ENCODE data around the gene GCN1.

GCN1 gene

GRCh38 chr12:120181991-120182631, 12.4 kb downstream of the GCN1 start:
- no peak for DNase-seq

- DNase-seq, result no peak
Measured at GRCh38 chr12:120180975-120181374, 13.5 kb downstream of the GCN1 start.

- DNase-seq, result no peak
Measured at GRCh38 chr12:120175537-120175936, 19.0 kb downstream of the GCN1 start.

DNA sequence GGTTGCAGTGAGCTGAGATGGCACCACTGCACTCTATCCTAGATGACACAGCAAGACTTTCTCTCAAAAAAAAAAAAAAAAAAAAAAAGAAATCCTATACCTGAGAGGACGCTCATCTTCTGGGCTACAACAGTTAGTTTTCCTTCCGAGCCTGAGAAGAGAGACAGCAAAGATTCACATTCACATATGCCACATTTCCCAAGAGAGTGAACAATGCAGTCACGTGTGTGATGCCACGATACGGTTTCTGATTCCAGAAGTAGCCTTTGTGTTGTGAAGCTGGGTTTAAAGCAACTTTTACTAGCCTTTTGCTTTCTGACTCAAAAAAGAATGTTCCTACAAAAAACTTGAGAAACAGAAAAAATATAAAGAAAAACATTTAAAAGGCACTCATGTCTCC, 19.5 kb downstream of the GCN1 start:
- no peak for DNase-seq

GRCh38 chr12:120172053-120172452, 22.5 kb downstream of the GCN1 start:
- DNase-seq, result no peak

DNA sequence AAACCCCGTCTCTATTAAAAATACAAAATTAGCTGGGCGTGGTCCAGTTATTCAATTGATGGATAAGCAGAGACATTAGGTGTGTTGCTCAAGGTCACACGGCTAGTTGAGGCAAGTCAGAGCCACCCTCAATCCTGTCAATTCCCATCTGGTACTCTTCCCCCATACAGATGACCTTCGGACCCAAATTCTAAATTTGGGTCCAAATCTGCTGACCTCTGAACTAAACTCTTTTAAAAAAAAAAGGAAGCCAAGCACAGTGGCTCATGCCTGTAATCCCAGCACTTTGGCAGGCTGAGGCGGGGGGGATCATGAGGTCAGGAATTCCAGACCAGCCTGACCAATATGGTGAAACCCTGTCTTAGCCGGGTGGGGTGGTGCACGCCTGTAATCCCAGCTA, 23.9 kb downstream of the GCN1 start:
- no peak for DNase-seq

DNA sequence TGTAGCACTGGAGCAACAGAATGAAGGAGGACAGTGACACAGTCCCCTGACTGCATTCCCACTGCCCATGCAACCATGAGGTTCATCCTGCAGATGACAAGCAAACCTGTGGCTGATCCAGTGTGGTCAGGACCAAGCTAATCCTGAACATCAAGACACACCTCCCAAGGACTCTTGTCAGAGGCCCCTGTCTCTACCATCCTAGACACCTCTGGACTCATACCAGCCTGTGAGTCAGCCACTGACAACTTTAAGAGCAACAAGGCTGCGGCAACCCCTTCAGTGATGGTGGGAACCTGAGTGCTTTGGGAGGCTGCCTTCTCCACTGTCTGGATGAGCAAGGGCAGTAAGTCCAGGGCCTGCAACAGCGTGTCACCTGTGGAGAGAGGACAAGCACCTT, 24.6 kb downstream of the GCN1 start:
- DNase-seq, result no peak

DNA sequence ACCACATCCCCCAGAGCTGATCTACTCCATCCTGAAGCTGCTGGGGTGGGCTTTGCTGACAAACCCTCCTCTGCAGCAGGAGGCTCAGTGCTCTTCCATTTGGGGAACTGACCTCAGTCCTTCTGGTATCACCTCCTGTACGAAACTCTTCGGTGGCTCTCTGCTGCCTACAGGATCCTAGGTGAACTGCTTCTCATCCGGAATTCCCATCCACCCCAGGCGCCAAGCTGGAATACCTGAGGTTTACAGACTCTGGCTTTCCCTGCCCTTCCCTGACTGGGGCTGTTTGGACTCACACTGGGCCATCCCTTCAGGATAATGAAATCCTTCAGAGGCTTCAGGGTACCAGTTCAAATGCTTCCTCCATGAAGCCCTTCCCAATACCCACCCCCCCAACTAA, 26.2 kb downstream of the GCN1 start:
- no peak for DNase-seq

GRCh38 chr12:120167529-120168095, 26.9 kb downstream of the GCN1 start:
- no peak for DNase-seq

DNA sequence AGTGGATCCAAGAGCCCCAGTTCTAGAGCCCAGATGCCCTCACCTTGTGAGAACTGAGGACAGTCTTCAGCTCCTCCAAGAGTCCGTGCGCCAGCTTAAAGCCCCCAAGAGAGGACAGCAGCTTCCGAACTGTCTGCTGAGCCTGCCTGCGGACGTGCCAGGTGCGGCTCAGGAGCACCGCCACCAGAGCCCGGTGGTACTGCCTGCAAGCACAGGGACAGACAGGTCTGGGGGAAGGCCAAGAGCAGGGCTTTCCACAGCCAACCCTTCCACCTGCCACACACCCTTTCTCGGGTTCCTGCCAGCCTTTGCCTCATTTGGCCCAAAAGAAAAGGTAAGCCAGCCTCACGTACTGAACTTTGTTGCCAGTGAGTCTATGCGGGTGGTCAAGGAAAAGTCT, 30.2 kb downstream of the GCN1 start:
- DNase-seq, result no peak

- no peak for DNase-seq
Measured at GRCh38 chr12:120162763-120163162, 31.8 kb downstream of the GCN1 start.

DNA sequence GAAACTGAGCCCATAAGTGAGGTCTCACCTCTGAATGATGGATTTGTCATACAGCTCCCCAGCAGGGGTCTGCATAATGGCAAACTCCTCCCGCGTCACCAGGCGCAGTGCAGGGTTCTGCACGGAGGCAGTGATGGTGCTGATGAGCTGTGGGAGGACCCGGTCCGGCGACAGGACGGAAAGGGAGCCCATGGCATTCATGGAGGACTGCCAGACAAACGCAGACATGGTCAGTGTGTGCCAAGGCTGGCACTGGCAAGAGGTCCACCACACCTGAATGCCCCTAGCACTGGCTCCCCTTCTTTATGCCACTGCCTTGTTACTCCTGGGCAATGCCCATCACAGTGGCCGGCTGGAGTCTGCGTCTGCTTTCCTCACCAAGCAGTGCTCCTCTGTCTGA, 32.7 kb downstream of the GCN1 start:
- no peak for DNase-seq

DNA sequence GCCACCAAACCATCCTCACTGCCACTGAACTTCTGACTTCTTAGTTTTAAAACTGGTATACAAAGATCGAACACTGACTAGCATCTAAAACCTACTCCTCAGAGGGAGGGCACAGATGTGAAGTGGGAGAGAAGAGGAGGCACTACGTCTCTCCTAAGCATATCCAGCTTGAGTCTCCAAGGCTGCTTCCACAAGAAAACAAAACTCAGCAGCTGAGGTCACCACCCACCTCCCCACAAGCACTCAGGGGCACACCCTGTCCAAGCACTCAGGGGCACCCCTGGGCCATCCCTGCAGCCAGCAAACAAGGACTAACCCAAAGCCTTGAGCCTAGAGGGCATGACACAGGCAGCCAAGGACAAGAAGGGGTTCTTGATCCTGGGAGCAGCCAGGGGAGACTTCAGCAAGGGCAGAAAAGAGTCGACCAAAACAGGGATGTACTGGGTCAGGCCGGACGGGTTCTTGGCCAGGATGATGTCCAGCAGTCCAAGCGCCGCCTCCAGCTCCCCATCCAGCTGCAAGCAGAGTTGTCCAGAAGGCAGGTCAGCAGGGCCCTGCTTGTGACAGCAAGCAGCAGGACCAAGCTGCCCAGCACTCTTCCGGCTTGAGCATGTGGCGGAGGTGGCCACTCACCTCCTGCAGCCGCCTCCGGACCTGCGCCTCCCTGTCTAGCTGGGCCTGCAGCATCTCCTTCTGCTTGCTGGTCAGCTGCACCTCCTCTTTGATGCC, 34.8 kb downstream of the GCN1 start:
- DNase-seq, result no peak

GRCh38 chr12:120158351-120158750, 36.2 kb downstream of the GCN1 start:
- DNase-seq, result no peak

DNA sequence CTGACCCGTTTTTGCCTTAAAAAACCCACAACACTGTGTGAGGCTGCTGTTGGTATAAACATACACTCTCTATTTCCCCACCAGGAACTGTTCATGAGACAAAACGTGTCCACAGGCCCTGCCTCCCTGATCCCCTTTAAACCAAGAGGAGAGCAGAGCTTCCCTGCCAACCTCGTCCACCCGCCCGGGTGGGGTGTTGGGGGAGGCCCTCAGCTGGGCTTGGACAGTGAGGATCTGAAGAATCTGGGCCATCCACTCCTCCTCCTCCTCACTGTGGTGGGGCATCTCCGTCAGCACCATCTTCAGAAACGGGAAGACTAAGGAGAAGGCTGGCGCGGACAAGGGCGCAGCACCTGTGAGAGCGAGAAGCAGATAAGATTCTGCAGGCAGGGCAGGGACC, 36.8 kb downstream of the GCN1 start:
- no peak for DNase-seq

GRCh38 chr12:120156315-120157259, 37.9 kb downstream of the GCN1 start:
- DNase-seq, result no peak

GRCh38 chr12:120155072-120155471, 39.4 kb downstream of the GCN1 start:
- DNase-seq, result no peak

GRCh38 chr12:120150919-120151525, 43.5 kb downstream of the GCN1 start:
- no peak for DNase-seq

- DNase-seq, result no peak
Measured at GRCh38 chr12:120148011-120148410, 46.5 kb downstream of the GCN1 start.

DNA sequence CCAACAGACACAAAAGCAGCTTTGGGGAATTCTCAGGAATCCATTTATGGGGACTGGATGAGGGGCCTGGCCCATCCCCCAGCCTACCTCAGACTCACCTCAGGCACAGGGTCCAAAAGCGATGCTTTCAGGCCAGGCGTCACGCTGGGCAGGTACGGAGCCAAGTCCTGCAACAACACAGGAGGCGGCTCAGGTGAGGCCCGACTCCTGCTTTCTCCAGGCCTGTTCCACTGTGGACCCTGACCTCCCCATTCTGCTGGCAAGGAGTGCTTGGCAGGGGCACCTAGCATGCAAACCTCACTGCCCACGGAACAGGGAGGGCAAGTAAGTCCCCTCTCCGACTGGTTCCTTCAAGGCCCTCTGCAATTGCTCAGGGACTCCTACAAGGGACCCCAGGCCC, 49.4 kb downstream of the GCN1 start:
- no peak for DNase-seq

- DNase-seq, result no peak
Measured at GRCh38 chr12:120144215-120144614, 50.3 kb downstream of the GCN1 start.

- no peak for DNase-seq
Measured at GRCh38 chr12:120142231-120142877, 52.2 kb downstream of the GCN1 start.

Data from DMS153 (cell line).